NCI-H524 treated with DMSO at 0.1 percent for 48 hours (cell line): ENCODE results near the gene NCCRP1.

ENCODE experiments used
- DNase-seq: peaks from one replicate; lab custom pipeline; 2025; lab: John Stamatoyannopoulos, UW

NCCRP1 gene, protein sequence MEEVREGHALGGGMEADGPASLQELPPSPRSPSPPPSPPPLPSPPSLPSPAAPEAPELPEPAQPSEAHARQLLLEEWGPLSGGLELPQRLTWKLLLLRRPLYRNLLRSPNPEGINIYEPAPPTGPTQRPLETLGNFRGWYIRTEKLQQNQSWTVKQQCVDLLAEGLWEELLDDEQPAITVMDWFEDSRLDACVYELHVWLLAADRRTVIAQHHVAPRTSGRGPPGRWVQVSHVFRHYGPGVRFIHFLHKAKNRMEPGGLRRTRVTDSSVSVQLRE

DNA sequence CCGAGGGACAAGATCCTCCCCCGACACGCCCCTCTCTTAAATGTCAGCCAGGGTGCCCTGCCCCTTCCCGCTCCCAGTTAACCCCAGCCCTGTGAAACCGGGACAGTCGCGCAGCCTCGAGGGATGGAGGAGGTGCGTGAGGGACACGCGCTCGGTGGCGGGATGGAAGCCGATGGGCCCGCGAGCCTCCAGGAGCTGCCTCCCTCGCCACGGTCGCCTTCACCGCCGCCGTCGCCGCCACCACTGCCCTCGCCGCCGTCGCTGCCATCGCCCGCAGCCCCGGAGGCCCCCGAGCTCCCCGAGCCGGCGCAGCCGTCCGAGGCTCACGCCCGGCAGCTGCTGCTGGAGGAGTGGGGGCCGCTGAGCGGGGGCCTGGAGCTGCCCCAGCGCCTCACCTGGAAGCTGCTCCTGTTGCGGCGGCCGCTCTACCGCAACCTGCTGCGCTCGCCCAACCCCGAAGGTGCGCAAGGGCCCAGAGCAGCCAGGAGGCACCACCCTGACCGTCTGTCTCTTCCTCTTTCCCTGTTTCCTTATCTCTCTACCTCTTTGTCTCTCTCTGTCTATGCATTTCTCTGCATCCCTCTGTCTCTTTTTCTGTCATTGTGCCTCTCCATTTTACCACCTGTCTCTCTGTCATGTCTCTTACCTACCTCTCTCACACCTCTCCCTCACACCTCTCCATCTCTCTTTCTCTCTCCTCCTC lies at the start of gene NCCRP1:
NCCRP1 (plus strand) TSS at position 105 of the 703 bp plus-strand sequence; CDS start at position 124, 19 bp downstream.
- no peak for DNase-seq

DNA sequence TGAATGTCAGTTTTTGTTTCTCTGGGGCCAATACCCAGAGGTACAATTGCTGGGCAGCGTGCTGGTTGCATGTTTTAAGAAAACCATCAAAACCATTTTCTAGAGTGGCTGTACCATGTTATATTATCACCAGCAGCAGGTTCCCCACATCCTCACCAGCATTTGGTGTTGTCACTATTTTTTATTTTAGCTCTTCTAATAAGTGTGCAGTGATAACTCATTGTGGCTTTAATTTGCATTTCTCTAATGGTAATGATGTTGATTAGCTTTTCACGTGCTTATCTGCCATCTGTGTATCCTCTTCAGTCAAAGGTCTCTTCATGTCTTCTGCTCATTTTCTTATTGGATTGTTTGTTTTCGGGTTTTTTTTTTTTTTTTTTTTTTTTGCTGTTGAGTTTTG lies 49.3 kb upstream of the NCCRP1 start:
- no peak for DNase-seq

DNA sequence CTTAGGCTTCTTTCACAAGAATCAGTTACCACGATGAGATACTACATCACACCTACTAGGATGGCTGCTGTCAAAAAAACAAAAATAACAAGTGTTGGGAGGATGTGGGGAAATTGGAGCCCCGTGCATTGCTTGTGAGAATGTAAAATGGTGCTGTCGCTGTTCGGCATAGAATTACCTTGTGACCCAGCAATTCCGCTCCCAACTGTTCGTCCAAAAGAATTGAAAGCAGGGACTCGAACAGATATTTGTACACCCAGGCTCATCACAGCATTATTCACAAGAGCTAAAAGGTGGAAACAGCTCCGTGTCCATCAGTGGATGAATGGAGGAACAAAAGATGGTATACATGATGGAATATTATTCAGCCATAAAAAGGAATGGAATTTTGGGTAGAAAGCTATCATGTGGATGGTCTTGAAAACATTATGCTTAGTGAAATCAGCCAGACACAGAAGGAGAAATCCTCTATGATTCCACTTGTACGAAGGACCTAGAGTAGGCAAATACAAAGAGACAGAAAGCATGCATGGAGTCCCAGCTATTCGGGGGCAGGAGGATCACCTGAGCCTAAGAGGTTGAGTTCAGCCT lies 47.7 kb upstream of the NCCRP1 start:
- no peak for DNase-seq

DNA sequence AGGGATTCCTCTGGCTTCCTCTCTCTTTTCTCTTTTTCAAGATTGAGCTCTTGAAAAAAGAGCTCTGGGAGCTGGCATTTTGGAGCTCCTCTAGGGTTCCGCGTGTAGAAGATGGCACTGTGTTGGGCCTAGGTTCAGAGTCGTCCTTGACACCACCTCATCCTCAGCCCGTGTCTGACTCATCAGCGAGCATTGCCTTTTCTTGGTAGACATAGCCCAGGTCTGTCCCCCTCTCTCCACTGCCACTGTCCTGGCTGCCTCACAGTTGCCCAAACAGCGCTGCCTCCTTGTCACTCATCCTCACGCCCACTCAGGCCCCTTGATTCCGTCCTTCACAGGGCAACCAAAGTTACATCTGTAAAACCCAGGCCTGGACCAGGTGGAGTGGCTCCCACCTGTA lies 46.5 kb upstream of the NCCRP1 start:
- DNase-seq, result no peak

DNA sequence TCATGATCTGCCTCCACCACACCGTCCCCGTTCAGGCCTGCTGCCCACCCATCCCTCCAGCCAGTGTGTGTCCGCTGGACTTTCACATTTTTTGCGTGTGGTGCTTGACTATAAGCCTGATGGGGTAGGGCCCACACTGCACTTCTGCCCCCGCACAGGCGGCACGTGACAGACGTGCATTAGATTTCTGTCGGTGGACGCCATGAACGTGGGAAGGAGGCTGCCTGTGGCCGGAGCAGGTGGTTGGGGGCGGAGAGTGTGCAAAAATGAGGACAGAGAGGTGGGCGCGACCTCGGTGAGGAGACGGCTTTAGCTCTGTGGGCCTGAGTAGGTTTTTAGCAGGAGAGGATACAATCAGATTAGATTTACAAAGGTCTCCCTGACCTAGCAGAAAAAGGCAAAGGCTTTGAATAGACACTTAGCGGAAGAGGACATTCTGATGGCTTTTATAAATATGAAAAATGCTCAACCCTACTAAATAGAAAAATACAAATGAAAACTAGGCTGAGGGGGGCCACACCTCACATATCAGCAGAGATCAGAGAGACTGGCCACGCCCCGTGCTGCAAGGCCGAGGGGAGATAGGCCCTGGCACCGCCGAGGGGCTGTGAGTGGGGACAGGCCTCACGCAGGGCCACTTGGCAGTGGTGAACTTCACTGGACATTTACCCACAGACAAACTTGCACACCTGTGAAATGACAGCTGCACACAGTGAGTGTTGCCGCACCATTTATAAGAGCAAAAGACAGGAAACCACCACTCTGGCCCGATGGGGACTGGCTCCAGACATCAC lies 45.8 kb upstream of the NCCRP1 start:
- DNase-seq, result no peak

DNA sequence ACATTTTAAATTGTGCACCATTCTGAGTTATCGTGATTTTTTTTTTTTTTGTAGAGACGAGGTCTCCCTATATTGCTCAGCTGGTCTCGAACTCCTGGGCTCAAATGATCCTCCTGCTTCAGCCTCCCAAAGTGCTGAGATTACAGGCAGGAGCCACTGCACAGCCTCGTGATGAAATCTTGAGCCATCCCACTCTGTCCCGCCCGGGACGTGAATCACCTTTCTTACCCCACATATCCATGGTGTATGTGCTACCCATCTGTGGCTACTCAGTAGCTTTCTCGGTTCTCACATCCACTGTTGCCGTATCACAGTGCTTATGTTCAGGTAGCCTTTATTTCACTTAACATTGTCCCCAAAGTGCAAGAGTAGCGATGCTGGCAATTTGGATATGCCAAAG lies 44.7 kb upstream of the NCCRP1 start:
- no peak for DNase-seq

DNA sequence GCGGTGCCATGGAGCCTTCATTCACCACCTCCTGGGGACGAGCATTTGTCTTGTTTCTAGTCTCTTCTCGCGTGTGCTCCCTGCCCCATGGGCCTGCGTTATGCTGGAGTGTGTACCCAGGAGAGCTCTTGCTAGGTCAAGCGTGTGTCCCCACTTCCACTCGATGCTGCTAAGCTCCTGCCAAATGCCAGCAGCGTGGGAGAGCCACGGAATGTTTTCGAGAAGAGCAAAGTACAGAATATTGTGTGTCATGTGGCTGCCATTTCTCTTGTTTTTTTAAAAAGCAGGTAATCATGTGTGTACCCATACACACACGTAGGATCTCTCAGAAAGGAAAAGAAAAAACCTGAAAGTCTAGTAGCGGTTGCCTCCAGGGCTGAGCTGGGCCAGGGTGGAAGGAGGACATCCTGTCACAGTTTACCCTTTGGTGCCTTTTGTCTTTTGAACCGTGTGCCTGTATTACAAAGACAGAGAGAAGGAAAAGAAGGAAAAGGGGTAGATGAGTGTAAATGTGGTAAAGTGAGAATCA lies 42.6 kb upstream of the NCCRP1 start:
- no peak for DNase-seq

DNA sequence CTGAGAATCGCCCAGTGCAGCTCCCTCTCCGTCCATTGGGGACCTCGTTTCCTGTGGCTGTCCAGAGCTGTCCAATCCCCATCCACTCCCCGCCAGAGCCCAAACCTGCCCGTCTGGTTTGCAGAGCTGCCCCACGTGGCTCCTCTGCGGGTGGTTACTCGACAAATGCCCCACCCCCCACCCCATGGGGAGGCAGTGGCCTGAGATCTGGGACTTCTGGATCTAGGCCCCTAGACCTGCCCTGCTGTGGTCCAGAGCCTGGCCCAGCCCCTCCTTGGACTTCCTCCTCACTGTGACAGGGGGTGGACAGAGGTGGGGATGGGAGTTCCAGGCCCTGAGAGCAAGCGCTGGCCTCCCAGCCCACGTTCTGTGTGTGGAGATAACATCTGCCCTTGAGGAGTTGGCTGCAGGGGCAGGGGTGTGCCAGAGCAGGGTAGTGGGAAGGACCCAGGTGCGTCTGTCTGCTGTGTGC lies 42.1 kb upstream of the NCCRP1 start:
- no peak for DNase-seq

DNA sequence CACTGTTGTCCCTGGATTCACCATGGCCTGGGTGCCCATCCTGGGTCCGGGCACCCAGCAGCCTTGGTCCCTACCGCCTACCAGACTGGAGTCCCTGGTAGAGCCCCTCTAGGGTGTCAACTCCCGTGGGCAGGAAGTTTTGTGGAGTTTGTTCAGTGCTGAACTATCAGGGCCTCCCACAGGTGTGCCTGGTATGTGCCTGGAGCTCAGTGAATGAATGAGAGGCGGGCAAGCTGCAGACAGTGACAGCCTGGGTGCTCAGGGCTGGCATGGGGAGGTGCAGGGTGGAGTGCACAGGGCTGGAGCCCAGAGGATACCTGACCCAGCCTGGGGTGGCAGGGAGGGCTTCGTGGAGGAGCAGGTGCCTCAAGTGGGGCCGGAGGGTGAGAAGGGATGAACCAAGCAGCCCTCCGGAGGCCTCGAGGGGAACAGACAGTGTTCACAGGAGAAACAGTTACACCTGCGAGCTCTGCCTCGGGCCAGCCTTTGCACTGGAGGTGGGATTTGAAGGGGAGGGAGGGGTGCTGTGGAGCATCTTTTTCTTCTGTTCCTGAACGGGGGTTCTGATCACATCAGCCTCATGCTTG lies 41.6 kb upstream of the NCCRP1 start:
- no peak for DNase-seq

DNA sequence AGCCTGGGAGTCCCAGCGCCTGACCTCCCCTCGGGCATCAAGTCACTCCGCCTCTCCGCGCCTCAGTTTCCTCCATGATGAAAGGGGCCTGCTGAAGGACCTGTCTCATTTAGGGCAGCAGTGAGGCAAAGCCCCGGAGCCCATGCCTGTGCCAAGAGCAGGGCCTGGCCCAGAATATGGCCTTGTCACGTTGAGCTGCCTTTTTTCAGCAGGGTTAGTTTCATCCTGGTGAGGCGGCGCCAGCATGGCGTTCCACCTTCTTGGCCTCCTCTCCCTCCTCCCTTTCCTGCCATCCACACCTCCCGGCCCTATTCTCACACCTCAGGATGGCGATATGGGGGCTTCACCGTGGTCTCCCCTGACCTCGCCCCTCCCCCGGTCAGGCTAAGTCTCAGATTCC lies 41.0 kb upstream of the NCCRP1 start:
- DNase-seq, result no peak

DNA sequence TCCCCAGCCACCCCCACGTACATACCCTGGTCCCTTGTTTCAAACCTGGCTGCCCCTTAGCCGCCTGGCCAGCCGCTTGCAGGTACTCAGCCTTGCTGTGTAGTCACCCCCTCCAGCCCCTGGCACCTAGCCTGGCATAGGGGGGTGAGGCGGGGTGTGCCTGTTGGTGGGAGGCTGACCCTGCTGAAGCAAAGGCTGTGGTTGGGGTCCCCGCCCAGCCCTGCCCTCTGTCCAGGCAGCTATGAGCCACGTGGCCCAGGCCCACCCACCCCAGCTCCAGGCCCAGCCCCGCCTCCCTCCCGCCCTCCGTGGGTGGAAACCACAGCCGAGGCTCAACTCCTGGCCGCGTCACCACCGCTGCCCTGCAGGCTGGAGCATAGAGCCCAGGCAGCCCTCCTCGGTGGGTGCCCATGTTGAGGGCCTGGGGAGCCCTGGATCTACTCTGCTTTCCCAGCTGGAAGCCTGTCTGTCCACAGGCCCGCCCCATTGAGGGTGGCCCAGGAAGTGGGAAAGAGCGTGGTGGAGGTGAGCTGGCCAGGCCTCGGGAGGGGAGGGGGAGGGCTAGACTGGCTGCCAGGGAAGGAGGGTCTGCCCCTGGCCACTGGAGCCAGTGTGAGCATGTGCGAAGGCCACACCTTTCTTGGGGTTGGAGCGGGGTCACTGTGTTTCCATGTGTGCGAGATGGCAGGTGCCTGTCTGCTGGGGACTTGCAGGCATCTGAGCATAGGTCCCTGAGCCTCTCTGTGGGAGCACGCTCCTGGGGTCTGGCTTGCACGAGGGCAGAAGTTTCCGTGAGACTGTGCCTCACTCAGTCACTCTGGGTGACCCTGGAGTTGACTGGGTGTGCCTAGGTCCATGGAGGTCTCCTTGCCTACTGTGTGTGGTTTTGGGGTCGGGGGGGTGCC lies 40.2 kb upstream of the NCCRP1 start:
- no peak for DNase-seq

DNA sequence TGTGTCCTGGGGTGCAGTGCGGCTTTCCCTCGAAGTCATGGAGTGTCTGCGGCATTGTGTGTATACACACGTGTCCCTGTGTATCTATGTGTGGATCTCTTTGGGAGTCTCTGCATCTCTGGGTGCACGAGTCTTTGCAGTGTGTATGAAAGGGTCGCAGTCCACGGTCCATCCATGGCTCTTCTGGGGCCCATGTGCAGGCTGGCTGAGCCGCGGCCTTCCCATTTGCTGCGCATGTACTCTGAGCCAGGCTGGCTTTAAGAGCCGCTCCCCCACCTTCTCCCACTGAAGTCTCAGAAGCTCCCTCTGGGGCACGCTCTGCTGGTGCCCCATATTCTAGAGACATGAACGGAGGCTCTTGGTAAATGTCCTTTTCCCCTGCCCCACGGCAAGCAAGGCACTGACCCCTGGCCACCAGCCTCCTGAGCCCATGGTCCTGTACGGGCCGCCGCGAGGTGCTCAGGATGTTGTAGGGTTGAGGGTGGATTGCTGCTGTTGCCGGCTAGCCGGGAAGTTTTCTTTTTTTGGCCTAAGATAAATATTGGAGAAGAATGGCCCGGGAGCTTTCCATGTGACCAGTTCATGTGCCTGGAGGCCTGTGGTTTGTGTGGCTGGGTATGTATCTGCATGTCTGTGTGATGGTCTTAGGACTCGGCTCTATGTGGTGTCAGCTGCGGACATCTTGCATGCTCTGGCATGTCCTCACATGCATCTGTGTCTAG lies 39.3 kb upstream of the NCCRP1 start:
- no peak for DNase-seq

DNA sequence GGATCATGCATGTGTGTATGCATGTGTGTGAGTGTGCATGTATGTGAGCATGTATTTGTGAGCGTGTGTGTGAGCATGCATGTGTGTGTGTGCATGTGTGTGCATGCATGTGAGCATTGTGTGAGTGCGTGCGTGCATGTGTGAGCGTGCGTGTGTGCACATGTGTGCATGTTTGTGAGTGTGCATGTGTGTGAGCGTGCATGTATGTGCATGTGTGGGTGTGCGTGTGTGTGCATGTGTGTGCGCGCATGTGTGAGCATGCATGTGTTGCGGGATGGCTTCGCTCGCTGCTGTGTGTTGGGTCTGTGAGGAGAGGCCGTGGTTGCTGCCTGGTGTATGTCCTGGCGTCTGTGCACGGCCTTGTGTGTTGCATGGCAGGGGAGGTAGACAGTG lies 38.8 kb upstream of the NCCRP1 start:
- no peak for DNase-seq

DNA sequence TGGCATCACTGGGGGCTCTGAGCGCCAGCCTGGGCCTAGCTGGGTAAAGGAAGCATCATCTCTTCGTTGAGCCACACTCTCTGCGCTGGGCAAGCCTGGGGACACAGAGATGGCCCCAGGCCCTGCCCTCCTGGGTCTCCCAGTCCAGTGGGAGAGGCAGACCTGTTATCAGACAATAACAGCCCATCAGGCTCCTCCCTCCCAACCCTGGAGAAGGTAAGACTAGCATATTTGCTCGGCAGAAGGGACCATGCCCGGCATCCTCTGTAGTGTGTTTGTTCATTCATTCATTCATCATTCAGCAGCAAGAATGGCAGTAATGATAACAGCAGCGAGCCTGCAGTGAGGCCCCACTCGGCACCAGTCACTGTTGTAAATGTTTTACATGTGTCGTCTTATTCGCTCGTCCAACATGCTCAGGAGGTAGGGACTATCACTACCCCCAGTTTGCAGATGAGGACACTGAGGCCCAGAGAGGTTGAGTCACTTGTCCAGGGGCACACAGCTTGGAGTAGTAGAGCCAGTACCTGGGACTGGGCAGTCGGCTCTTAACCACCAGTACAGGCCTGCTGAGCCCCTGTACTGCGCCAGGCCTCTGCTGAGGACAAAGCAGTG lies 38.0 kb upstream of the NCCRP1 start:
- DNase-seq, result no peak

DNA sequence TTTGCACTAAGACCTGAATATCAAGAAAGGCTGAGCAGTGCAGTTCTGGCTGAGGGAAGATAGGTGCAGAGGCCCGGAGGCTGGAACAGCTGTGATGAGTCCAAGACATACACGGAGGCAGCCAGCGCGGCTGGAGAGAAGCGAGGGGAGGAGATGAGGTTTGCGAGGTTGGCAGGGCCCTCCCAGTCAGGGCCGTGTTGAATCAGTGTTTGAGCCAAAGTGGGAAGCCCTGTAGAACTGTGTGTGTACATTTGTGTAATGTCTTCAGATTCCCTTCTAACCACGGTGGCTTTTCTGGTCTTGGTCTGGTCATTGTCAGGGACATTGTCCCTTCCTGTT lies 36.3 kb upstream of the NCCRP1 start:
- DNase-seq, result no peak

DNA sequence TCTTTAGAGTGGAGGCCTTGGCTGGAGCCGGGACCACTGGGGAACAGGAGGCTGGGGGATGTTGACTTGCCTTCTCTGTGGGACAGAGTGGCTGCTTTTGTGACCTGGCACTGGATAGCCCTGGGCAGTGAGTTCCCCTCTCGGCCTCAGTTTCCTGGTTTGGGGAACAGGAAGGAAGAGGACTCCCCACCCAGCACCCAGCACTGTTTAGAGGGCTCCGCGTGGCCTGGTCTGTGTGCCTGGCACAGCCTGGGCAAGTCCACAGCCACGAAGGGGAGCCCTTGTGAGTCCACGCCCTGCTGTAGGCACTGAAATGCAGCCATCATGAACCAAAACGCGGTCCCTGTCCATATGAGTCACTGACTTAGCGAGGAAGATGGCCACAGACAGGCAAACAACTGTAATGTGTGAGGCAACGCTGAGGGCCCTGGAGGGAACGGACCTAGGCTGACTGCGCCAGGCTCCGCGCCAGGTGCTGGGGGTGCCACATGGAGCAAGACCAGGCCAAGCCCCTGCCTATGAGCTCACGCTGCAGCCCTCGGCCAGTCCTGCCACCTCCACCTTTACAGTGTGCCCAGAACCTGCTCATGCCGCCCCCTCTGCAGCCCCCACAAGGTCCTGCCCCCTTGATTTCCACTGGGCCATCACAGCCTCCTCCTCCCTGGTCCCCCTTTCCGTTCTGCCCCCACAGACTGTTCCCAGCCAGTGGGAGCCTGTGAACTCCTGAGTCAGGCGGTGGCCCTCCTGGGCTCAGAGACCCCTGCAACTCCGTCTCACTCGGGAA lies 35.7 kb upstream of the NCCRP1 start:
- DNase-seq, result no peak

DNA sequence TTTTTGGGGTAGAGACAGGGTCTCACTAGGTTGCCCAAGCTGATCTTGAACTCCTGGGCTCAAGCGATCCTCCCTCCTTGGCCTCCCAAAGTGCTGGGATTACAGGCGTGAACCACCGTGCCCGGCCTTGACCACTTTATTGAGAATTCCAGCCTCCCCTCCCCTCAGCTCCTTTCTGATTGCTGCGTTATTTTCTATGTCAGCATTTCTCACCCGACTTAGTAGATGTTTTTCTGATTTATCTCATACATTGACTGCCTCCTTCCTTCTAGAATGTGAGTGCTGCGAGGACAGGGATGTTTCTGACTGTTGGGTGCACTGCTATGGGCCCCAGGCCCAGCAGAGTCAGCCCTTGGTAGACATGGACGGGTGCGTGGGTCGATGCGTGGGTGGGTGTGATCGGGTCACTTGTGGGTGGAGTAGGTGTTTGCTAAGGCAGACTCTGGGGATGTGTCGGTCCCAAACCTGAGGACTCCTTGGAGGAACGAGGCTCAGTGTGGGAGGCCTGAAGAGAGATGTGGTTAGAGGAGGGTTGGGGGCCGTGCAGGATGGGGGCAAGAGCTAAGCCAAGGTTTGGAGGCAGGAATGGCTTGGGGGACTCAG lies 34.2 kb upstream of the NCCRP1 start:
- no peak for DNase-seq

DNA sequence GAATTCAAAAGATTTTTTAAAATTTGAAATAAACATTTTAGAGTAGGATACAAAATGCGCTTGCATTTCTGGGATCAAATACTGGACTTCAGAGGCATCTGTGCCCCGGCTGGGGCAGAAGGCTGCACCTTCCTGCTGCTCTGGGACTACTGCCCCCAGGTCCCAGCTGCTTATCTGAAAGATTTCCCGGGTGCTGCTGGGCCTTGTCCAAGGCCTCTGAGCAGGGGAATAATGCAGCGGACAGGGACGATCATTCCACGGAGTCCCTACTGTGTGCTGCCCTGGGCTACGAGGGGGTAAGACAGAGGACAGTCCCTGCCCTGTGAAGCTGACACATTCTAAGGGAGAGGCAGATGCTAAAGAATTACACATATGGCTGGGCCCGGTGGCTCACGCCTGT lies 33.1 kb upstream of the NCCRP1 start:
- no peak for DNase-seq

DNA sequence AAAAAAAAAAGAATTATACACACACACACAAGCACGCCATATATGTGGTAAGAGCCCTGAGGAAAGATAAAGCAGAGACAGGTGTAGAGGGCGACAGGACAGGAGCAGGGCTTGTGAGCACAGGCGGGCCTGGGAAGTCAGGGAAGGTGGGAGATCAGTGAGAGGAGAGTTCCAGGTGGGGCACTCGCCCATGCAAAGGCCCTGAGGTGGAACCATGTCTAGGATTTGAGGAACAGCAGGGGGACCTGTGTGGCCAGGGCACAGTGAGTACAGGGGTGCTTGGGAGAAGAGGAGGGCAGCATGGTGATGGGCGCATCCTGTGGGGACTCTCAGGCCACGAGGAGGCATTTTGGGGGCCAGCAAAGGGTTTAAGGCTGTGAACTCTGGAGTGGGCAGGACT lies 32.5 kb upstream of the NCCRP1 start:
- DNase-seq, result no peak
